ENCODE results near the gene WDR87. TPM values are rescaled to one million over a fixed set of nuclear protein-coding genes. Genes with fewer than 3 reads are reported as not detected.

The WDR87 gene
- total RNA-seq, 1 experiment from 2014 or later, result not detected

- peaks cover 9% of the 10 kb centered on the region for H3K4me1 Mint-ChIP-seq (ENCODE audit: low read depth, unreplicated experiment)
- H3K9me3 Mint-ChIP-seq (ENCODE audit: low read depth, unreplicated experiment), result no peaks in the 10 kb centered on the region
- no peak overlapping the region for H3K4me3 Mint-ChIP-seq (ENCODE audit: low read depth, unreplicated experiment)
- CTCF ChIA-PET, result interaction anchor here (1.0 to 2.4 kb wide), 9 partner anchors 29 to 248 kb away, joined by 3 to 17 read pairs (median 4); no protein-coding TSS in a partner anchor
- intact Hi-C loops (cut with micrococcal nuclease; ENCODE audit: unreplicated experiment), result loop anchor here (5.0 to 10.0 kb wide), 3 partner anchors 112 to 194 kb away; no protein-coding TSS in a partner anchor
- H3K27me3 Mint-ChIP-seq (ENCODE audit: unreplicated experiment), result no peaks in the 10 kb centered on the region
- H3K27ac Mint-ChIP-seq (ENCODE audit: unreplicated experiment), result no peak overlapping the region
- no peak for DNase-seq
- no TSS peak for BruUV-seq (replicated peaks)
- peaks cover 25% of the 10 kb centered on the region for H3K36me3 Mint-ChIP-seq (ENCODE audit: insufficient read depth, unreplicated experiment)
- TF ChIP-seq CTCF (IDR thresholded peaks at IDR 0.05; ENCODE audit: unreplicated experiment), result no peak
These were observed 3.3 kb downstream of the WDR87 start for GRCh38 chr19:37903096-37903495.

GRCh38 chr19:37902668-37903067 is 3.7 kb downstream of the WDR87 start:
- CTCF ChIA-PET, result interaction anchor here (0.6 to 2.4 kb wide), 14 partner anchors 10 to 318 kb away, joined by 3 to 17 read pairs (median 4); no protein-coding TSS in a partner anchor
- TF ChIP-seq CTCF (IDR thresholded peaks at IDR 0.05; ENCODE audit: unreplicated experiment), result peak; percentile 94
- intact Hi-C loops (cut with micrococcal nuclease; ENCODE audit: unreplicated experiment), result loop anchor here (5.0 to 10.0 kb wide), 3 partner anchors 112 to 195 kb away; no protein-coding TSS in a partner anchor
- peak; percentile 93 for DNase-seq
- H3K4me3 Mint-ChIP-seq (ENCODE audit: low read depth, unreplicated experiment), result no peak overlapping the region
- no peaks in the 10 kb centered on the region for H3K27me3 Mint-ChIP-seq (ENCODE audit: unreplicated experiment)
- no peak overlapping the region for H3K27ac Mint-ChIP-seq (ENCODE audit: unreplicated experiment)
- no peaks in the 10 kb centered on the region for H3K9me3 Mint-ChIP-seq (ENCODE audit: low read depth, unreplicated experiment)
- H3K36me3 Mint-ChIP-seq (ENCODE audit: insufficient read depth, unreplicated experiment), result peaks cover 20% of the 10 kb centered on the region
- no TSS peak for BruUV-seq (replicated peaks)
- H3K4me1 Mint-ChIP-seq (ENCODE audit: low read depth, unreplicated experiment), result peaks cover 5% of the 10 kb centered on the region

GRCh38 chr19:37899966-37900365 is 6.4 kb downstream of the WDR87 start:
- intact Hi-C loops (cut with micrococcal nuclease; ENCODE audit: unreplicated experiment), result loop anchor here (2.0 to 10.0 kb wide), 6 partner anchors 115 to 432 kb away; partner anchors contain the start of gene DPF1
- no peaks in the 10 kb centered on the region for H3K9me3 Mint-ChIP-seq (ENCODE audit: low read depth, unreplicated experiment)
- H3K36me3 Mint-ChIP-seq (ENCODE audit: insufficient read depth, unreplicated experiment), result no peaks in the 10 kb centered on the region
- no peak for DNase-seq
- H3K4me3 Mint-ChIP-seq (ENCODE audit: low read depth, unreplicated experiment), result no peak overlapping the region
- no TSS peak for BruUV-seq (replicated peaks)
- H3K27ac Mint-ChIP-seq (ENCODE audit: unreplicated experiment), result no peak overlapping the region
- CTCF ChIA-PET, result interaction anchor here (0.6 kb wide), 1 partner anchor 313 kb away, joined by 7 read pairs; no protein-coding TSS in a partner anchor
- no peaks in the 10 kb centered on the region for H3K4me1 Mint-ChIP-seq (ENCODE audit: low read depth, unreplicated experiment)
- no peak for TF ChIP-seq CTCF (IDR thresholded peaks at IDR 0.05; ENCODE audit: unreplicated experiment)
- H3K27me3 Mint-ChIP-seq (ENCODE audit: unreplicated experiment), result peaks cover 15% of the 10 kb centered on the region

GRCh38 chr19:37899453-37899852 is 6.9 kb downstream of the WDR87 start:
- Mint-ChIP-seq H3K4me1 (ENCODE audit: low read depth, unreplicated experiment) (no peaks in the 10 kb centered on the region), H3K36me3 (ENCODE audit: insufficient read depth, unreplicated experiment) (no peaks in the 10 kb centered on the region), H3K27me3 (ENCODE audit: unreplicated experiment) (peaks cover 15% of the 10 kb centered on the region), H3K27ac (ENCODE audit: unreplicated experiment) (no peak overlapping the region), H3K4me3 (ENCODE audit: low read depth, unreplicated experiment) (no peak overlapping the region), H3K9me3 (ENCODE audit: low read depth, unreplicated experiment) (no peaks in the 10 kb centered on the region)
- BruUV-seq (replicated peaks), result no TSS peak
- intact Hi-C loops (cut with micrococcal nuclease; ENCODE audit: unreplicated experiment), result loop anchor here (2.0 to 5.0 kb wide), 3 partner anchors 243 to 433 kb away; partner anchors contain the start of gene DPF1
- no peak for DNase-seq
- CTCF ChIA-PET, result interaction anchor here (0.6 kb wide), 1 partner anchor 314 kb away, joined by 7 read pairs; no protein-coding TSS in a partner anchor
- no peak for TF ChIP-seq CTCF (IDR thresholded peaks at IDR 0.05; ENCODE audit: unreplicated experiment)

All from Calu3 (cell line).